Endothelial cell of umbilical vein (primary cell): ENCODE data around the gene TNIP1. TPM values are rescaled to one million over a fixed set of nuclear protein-coding genes. Genes with fewer than 3 reads are reported as not detected.

Experiments
- BruUV-seq: library from RNA; stranded (reverse); fragments of 400-500 nt; replicated peaks from 2 replicates; lab custom pipeline; 2021; lab: Mats Ljungman, UMichigan
- CTCF ChIA-PET: fragments of 300-600, 350-600 bp; sonication (Branson Sonifier 250); formaldehyde crosslinking; loops from one replicate; lab custom pipeline; 2021; ENCODE audit warnings: antibody characterized with exemption, inconsistent platforms; lab: Charles Lee
- POLR2A ChIA-PET: fragments of 300-600, 350-600 bp; sonication (Branson Sonifier 250); formaldehyde crosslinking; loops from one replicate; lab custom pipeline; 2021; ENCODE audit warnings: antibody characterized with exemption, inconsistent platforms; lab: Charles Lee
- DNase-seq: peaks from one replicate; pipeline ENCODE4 v3.0.0-alpha.2; 2011; ENCODE audit warnings: low read depth, low spot score
- FAIRE-seq: peaks from 2 replicates; lab custom pipeline; 2011; peaks lifted over from hg19 to GRCh38; lab: Jason Lieb, UNC
- H2AFZ ChIP-seq: 2 replicates; pipeline ENCODE4 v1.6.0; 2012; ENCODE audit warnings: low read depth, low read length, control low read depth, inconsistent platforms
- H3K27ac ChIP-seq: 2 replicates; pipeline ENCODE4 v1.5.1; 2011; ENCODE audit warnings: low read depth, mild to moderate bottlenecking, control low read depth, low read length, moderate library complexity; ENCODE audit not compliant: insufficient read depth
- H3K27me3 ChIP-seq, 2 experiments: 2 replicates each; pipeline versions ENCODE4 v1.6.0 to v1.6.1; 2011; ENCODE audit warnings: low read length in 2 of 2, mixed read lengths in 1 of 2; ENCODE audit not compliant: control insufficient read depth in 2 of 2, insufficient read depth in 2 of 2
- H3K36me3 ChIP-seq, 2 experiments: 2 replicates in 1 of 2; 3 replicates in 1 of 2; pipeline ENCODE4 v1.5.1; 2011; ENCODE audit warnings: low read length in 2 of 2, mild to moderate bottlenecking in 1 of 2, moderate library complexity in 1 of 2; ENCODE audit not compliant: control insufficient read depth in 2 of 2, insufficient read depth in 2 of 2; ENCODE audit errors: extremely low read depth in 1 of 2
- H3K4me1 ChIP-seq: 3 replicates; pipeline ENCODE4 v1.5.1; 2011; ENCODE audit warnings: mild to moderate bottlenecking, low read length; ENCODE audit not compliant: control insufficient read depth, insufficient read depth; ENCODE audit errors: extremely low read depth
- H3K4me2 ChIP-seq: 2 replicates; pipeline ENCODE4 v1.6.1; 2011; ENCODE audit warnings: low read length, control low read depth, mixed read lengths; ENCODE audit not compliant: insufficient read depth
- H3K4me3 ChIP-seq, 3 experiments: fragments of 200-600 bp in 1 of 3; sonication (generic), shearing (Covaris generic) in 1 of 3; replicated peaks in 1 of 3; 2 replicates each; pipeline ENCODE4 v1.5.1; 2011 to 2016; ENCODE audit warnings: control low read depth in 3 of 3, low read length in 3 of 3, mild to moderate bottlenecking in 2 of 3, inconsistent platforms in 1 of 3, low read depth in 1 of 3, moderate library complexity in 1 of 3; ENCODE audit not compliant: insufficient read depth in 1 of 3
- H3K79me2 ChIP-seq: 2 replicates; pipeline ENCODE4 v1.6.0; 2012; ENCODE audit warnings: low read length, inconsistent platforms; ENCODE audit not compliant: control insufficient read depth, insufficient read depth
- H3K9ac ChIP-seq: replicated peaks from 2 replicates; pipeline ENCODE3; 2011; ENCODE audit warnings: low read length, control low read depth; ENCODE audit not compliant: insufficient read depth; ENCODE audit errors: extremely low read depth
- H3K9me1 ChIP-seq: replicated peaks from 3 replicates; pipeline ENCODE4 v1.6.0; 2011; ENCODE audit warnings: mild to moderate bottlenecking, low read length; ENCODE audit not compliant: control insufficient read depth, insufficient read depth; ENCODE audit errors: extremely low read depth
- H3K9me3 ChIP-seq: replicated peaks from 2 replicates; pipeline ENCODE4 v1.5.1; 2012; ENCODE audit warnings: low read length, inconsistent platforms; ENCODE audit not compliant: control insufficient read depth, insufficient read depth
- H4K20me1 ChIP-seq: replicated peaks from 2 replicates; pipeline ENCODE3; 2011; ENCODE audit warnings: mild to moderate bottlenecking, low read length; ENCODE audit not compliant: control insufficient read depth, insufficient read depth; ENCODE audit errors: extremely low read depth
- CTCF ChIP-seq, 2 donors: IDR thresholded peaks; 1 replicate in 1 of 2; 2 replicates in 1 of 2; pipeline ENCODE4 v1.5.1; 2011; ENCODE audit warnings: low read length in 2 of 2, mild to moderate bottlenecking in 2 of 2, moderate library complexity in 2 of 2, control low read depth in 1 of 2, inconsistent platforms in 1 of 2, low read depth in 1 of 2; ENCODE audit not compliant: insufficient read depth in 1 of 2; ENCODE audit errors: extremely low read depth in 1 of 2
- EZH2 ChIP-seq: IDR thresholded peaks from 2 replicates; pipeline ENCODE4 v1.6.1; 2012; ENCODE audit warnings: borderline replicate concordance, low read depth, mild to moderate bottlenecking, moderate library complexity, low read length, inconsistent platforms; ENCODE audit not compliant: severe bottlenecking
- FOS ChIP-seq: IDR thresholded peaks from 2 replicates; pipeline ENCODE4 v1.6.1; 2011; ENCODE audit warnings: mild to moderate bottlenecking, low read length, moderate library complexity, borderline replicate concordance; ENCODE audit not compliant: insufficient read depth
- GATA2 ChIP-seq: IDR thresholded peaks from 2 replicates; pipeline ENCODE4 v1.7.0; 2011; ENCODE audit warnings: low read depth, mild to moderate bottlenecking, moderate library complexity, mixed read lengths, low read length; ENCODE audit not compliant: insufficient read length, insufficient read depth
- JUN ChIP-seq: IDR thresholded peaks from 2 replicates; pipeline ENCODE4 v1.6.1; 2011; ENCODE audit warnings: borderline replicate concordance, low read depth; ENCODE audit not compliant: insufficient read length, insufficient read depth
- MAX ChIP-seq: IDR thresholded peaks from 2 replicates; pipeline ENCODE4 v1.6.1; 2011; ENCODE audit not compliant: insufficient read depth, insufficient read length
- MYC ChIP-seq: IDR thresholded peaks from one replicate; pipeline ENCODE4 v1.6.1; 2011; ENCODE audit warnings: mild to moderate bottlenecking, low read depth, low read length
- POLR2A ChIP-seq: IDR thresholded peaks from 2 replicates; pipeline ENCODE4 v1.6.1; 2012; ENCODE audit warnings: low read depth, mild to moderate bottlenecking, control low read depth, low read length
- POLR2AphosphoS5 ChIP-seq: IDR thresholded peaks from 2 replicates; pipeline ENCODE4 v1.6.1; 2012; ENCODE audit warnings: low read depth, mild to moderate bottlenecking, control low read depth, low read length, moderate library complexity; ENCODE audit not compliant: insufficient read depth
- dilution Hi-C: fragments of 300-500 bp; cut with MboI; formaldehyde crosslinking; loops from one replicate; pipeline ENCODE4 v1.15.0; 2019; ENCODE audit warnings: low sequenced_read_pairs; ENCODE audit not compliant: extremely low pct_ligation_motif_present
- intact Hi-C: fragments of 100-400 bp; cut with micrococcal nuclease; formaldehyde crosslinking; loops from one replicate; pipeline ENCODE4 v1.10.0; 2022
- polyA plus RNA-seq, 4 experiments: library from polyadenylated mRNA; depleted of rRNA in 3 of 4; stranded (reverse) in 3 of 4; unstranded in 1 of 4; fragments of >200 nt; gene quantifications; 2 replicates each; pipeline versions ENCODE4 v1.2.1 to v1.2.3, GENCODE V29; 2011 to 2012; ENCODE audit warnings: missing spikeins in 1 of 4
- total RNA-seq: library from RNA; stranded (reverse); gene quantifications from 2 replicates; pipeline ENCODE4 v1.2.3, GENCODE V29; 2021

The TNIP1 gene
- total and polyA plus RNA-seq, 2 donors (not counting 3 experiments of a cell fraction or from before 2014, with no cell fraction given), result 43.0 to 96.8 TPM

GRCh38 chr5:150987746-150988145 lies 93.1 kb downstream of the TNIP1 start:
- Histone ChIP-seq H3K4me1 (no peaks in the 10 kb centered on the region), H3K9me1 (no peaks in the 10 kb centered on the region), H3K4me3 (no peak overlapping the region), H3K36me3 (no peaks in the 10 kb centered on the region), H3K27me3 (peaks cover 0 to 7% of the 10 kb centered on the region in 2 experiments), H3K79me2 (no peaks in the 10 kb centered on the region), H3K27ac (no peak overlapping the region), H3K9ac (no peak overlapping the region), H4K20me1 (no peaks in the 10 kb centered on the region), H3K4me2 (no peak overlapping the region), H2AFZ (no peak overlapping the region), H3K9me3 (no peaks in the 10 kb centered on the region)
- ChIA-PET POLR2A (no interaction called here), CTCF (no interaction called here)
- DNase-seq (no peak), FAIRE-seq (no peak)
- dilution Hi-C loops (no loop called here), intact Hi-C loops (no loop called here)
- TF ChIP-seq EZH2 (no peak), MAX (no peak), JUN (no peak), CTCF (IDR thresholded peaks at IDR 0.05; ENCODE audit: extremely low read depth in 1 of 2, insufficient read depth in 1 of 2, low read depth in 1 of 2, low read length in 2 of 2) (no peak), POLR2A (no peak), MYC (no peak), FOS (no peak), POLR2AphosphoS5 (no peak), GATA2 (no peak)
- BruUV-seq, result no TSS peak

Other genes starting within 250 kb of the TNIP1 start
- gene IRGM, start 234.5 kb downstream of the TNIP1 start, total RNA-seq, result not detected in 2 replicates
- not detected in 2 replicates for gene IRGM, start 234.5 kb downstream of the TNIP1 start, polyA plus RNA-seq
- 9.6 and 10.2 TPM in 2 replicates for gene ZNF300, start 176.1 kb downstream of the TNIP1 start, total RNA-seq
- 3.4 and 4.6 TPM in 2 replicates for gene ZNF300, start 176.1 kb downstream of the TNIP1 start, polyA plus RNA-seq
- 3.5 and 5.1 TPM in 2 replicates for gene GPX3, start 60.4 kb downstream of the TNIP1 start, total RNA-seq
- 17.1 and 17.7 TPM in 2 replicates for gene GPX3, start 60.4 kb downstream of the TNIP1 start, polyA plus RNA-seq
- gene ANXA6, start 76.7 kb upstream of the TNIP1 start, total RNA-seq, result 240 and 266 TPM in 2 replicates
- 173 and 195 TPM in 2 replicates for gene ANXA6, start 76.7 kb upstream of the TNIP1 start, polyA plus RNA-seq
- gene CCDC69, start 143.1 kb upstream of the TNIP1 start, total RNA-seq, result 4.3 and 4.5 TPM in 2 replicates
- 4.0 and 4.1 TPM in 2 replicates for gene CCDC69, start 143.1 kb upstream of the TNIP1 start, polyA plus RNA-seq
- 21.2 and 22.5 TPM in 2 replicates for gene GM2A, start 172.2 kb upstream of the TNIP1 start, total RNA-seq
- gene GM2A, start 172.2 kb upstream of the TNIP1 start, polyA plus RNA-seq, result 14.0 and 14.4 TPM in 2 replicates
- gene SLC36A3, start 222.7 kb upstream of the TNIP1 start, total RNA-seq, result not detected in 2 replicates
- gene SLC36A3, start 222.7 kb upstream of the TNIP1 start, polyA plus RNA-seq, result not detected in 2 replicates